GM12878 (cell line): Measurements from ENCODE around the gene LITAF. TPM values are rescaled to one million over a fixed set of nuclear protein-coding genes. Genes with fewer than 3 reads are reported as not detected.

ENCODE experiments used
- ATAC-seq: fragments of 200-7000 bp; cut with Tn5 transposase; 3 replicates; pipeline ENCODE4 v1.9.1; 2020; ENCODE audit warnings: mild to moderate bottlenecking, moderate library complexity
- BruUV-seq: library from RNA; stranded (reverse); fragments of 400-500 nt; replicated peaks from 2 replicates; lab custom pipeline; 2021; lab: Mats Ljungman, UMichigan
- CTCF ChIA-PET: fragments of 300-600 bp; sonication (Branson Sonifier 250); formaldehyde crosslinking; extraction: SDS; loops from one replicate; lab custom pipeline; 2021; ENCODE audit warnings: inconsistent platforms; lab: Yijun Ruan, JAX
- POLR2A ChIA-PET: fragments of 350-600 bp; formaldehyde crosslinking; extraction: SDS; loops from one replicate; lab custom pipeline; 2021; ENCODE audit warnings: inconsistent platforms; lab: Charles Lee
- RAD21 ChIA-PET: fragments of 300-600 bp; sonication (Branson Sonifier 250); formaldehyde crosslinking; loops from one replicate; lab custom pipeline; 2023; ENCODE audit warnings: antibody characterized with exemption; ENCODE audit not compliant: unreplicated experiment; lab: Charles Lee
- SMC1A ChIA-PET: fragments of 300-600 bp; sonication (Branson Sonifier 250); formaldehyde crosslinking; loops from one replicate; lab custom pipeline; 2023; ENCODE audit not compliant: unreplicated experiment, uncharacterized antibody; lab: Charles Lee
- DNase-seq: peaks from one replicate; pipeline ENCODE4 v3.0.0-alpha.2; 2011; ENCODE audit warnings: low read depth, low spot score
- FAIRE-seq: peaks from 3 replicates; lab custom pipeline; 2011; peaks lifted over from hg19 to GRCh38; lab: Jason Lieb, UNC
- H2AFZ ChIP-seq: 2 replicates; pipeline ENCODE4 v1.6.0; 2011; ENCODE audit warnings: low read depth, low read length, control low read depth; ENCODE audit not compliant: control insufficient read depth
- H3K27ac ChIP-seq: 2 replicates; pipeline ENCODE4 v1.5.1; 2011; ENCODE audit warnings: control low read depth; ENCODE audit not compliant: control insufficient read depth, insufficient read depth
- H3K27me3 ChIP-seq, 2 experiments: replicated peaks in 1 of 2; 2 replicates each; pipeline versions ENCODE4 v1.6.0 to v1.6.1; 2011; ENCODE audit warnings: low read length in 1 of 2; ENCODE audit not compliant: control insufficient read depth in 2 of 2, insufficient read depth in 2 of 2
- H3K36me3 ChIP-seq, 2 experiments: 2 replicates each; pipeline ENCODE4 v1.5.1; 2011; ENCODE audit warnings: low read length in 1 of 2; ENCODE audit not compliant: control insufficient read depth in 2 of 2, insufficient read depth in 2 of 2
- H3K4me1 ChIP-seq: 2 replicates; pipeline ENCODE4 v1.6.1; 2011; ENCODE audit warnings: mild to moderate bottlenecking, low read length, moderate library complexity, mixed read lengths; ENCODE audit not compliant: control insufficient read depth, insufficient read depth
- H3K4me2 ChIP-seq: 2 replicates; pipeline ENCODE4 v1.6.0; 2011; ENCODE audit warnings: control low read depth; ENCODE audit not compliant: control insufficient read depth, insufficient read depth
- H3K4me3 ChIP-seq: fragments of 200-600 bp; sonication (generic); 2 replicates; pipeline ENCODE4 v1.5.1; 2016
- H3K79me2 ChIP-seq: 2 replicates; pipeline ENCODE4 v1.6.0; 2011; ENCODE audit warnings: low read length; ENCODE audit not compliant: control insufficient read depth, insufficient read depth
- H3K9ac ChIP-seq: 2 replicates; pipeline ENCODE4 v1.8.0; 2011; ENCODE audit warnings: low read length, control low read depth, mixed read lengths; ENCODE audit not compliant: control insufficient read depth, insufficient read depth
- H3K9me3 ChIP-seq: replicated peaks from 3 replicates; pipeline ENCODE4 v1.5.1; 2011; ENCODE audit warnings: mild to moderate bottlenecking, low read length; ENCODE audit not compliant: control insufficient read depth, insufficient read depth
- H4K20me1 ChIP-seq: 2 replicates; pipeline ENCODE4 v1.6.0; 2011; ENCODE audit not compliant: control insufficient read depth, insufficient read depth
- IKZF1 ChIP-seq: fragments of 450-650 bp; conservative IDR thresholded peaks from 2 replicates; pipeline ENCODE4 v1.6.1; 2017; ENCODE audit warnings: antibody characterized with exemption, mild to moderate bottlenecking
- MXI1 ChIP-seq: fragments of 150-350 bp; IDR thresholded peaks from 2 replicates; pipeline ENCODE4 v1.6.1; 2011; ENCODE audit warnings: low read depth, mild to moderate bottlenecking, inconsistent platforms, low read length, improper control_type of control experiment
- USF2 ChIP-seq: IDR thresholded peaks from 2 replicates; pipeline ENCODE4 v1.6.1; 2011; ENCODE audit warnings: low read depth, low read length, improper control_type of control experiment, borderline replicate concordance
- ZBTB40 ChIP-seq: fragments of 450-650 bp; IDR thresholded peaks from 2 replicates; pipeline ENCODE4 v1.6.1; 2016; ENCODE audit warnings: mild to moderate bottlenecking, moderate library complexity, borderline replicate concordance
- WGBS: methylation state at CpG from one replicate; pipeline ENCODE4 v1.1.6; 2016; ENCODE audit warnings: low lambda C conversion rate; ENCODE audit not compliant: insufficient replicate concordance, insufficient coverage; ENCODE audit errors: missing lambda C conversion rate; 5-methylcytosine and 5-hydroxymethylcytosine counted together
- in situ Hi-C: fragments of 300-500 bp; cut with MboI; formaldehyde crosslinking; loops from 9 replicates; pipeline ENCODE4 v1.14.3; 2018; ENCODE audit warnings: mixed read lengths
- intact Hi-C: fragments of 100-400 bp; cut with micrococcal nuclease; formaldehyde crosslinking; loops from one replicate; pipeline ENCODE4 v1.14.2; 2022; ENCODE audit not compliant: unreplicated experiment
- polyA plus RNA-seq, 11 experiments: library from polyadenylated mRNA; depleted of rRNA in 4 of 11; unstranded in 6 of 11; stranded (reverse) in 5 of 11; fragments of >200 nt; fragmentation: Nextera tagmentation in 4 of 11; fragmentation: Illumina TruSeq in 1 of 11; extraction: Ambion mirVana in 4 of 11; extraction: Trizol in 1 of 11; gene quantifications; 1 replicate in 1 of 11; 2 replicates in 10 of 11; pipeline versions ENCODE4 v1.2.1 to v1.2.3, GENCODE V29; 2011 to 2016; ENCODE audit warnings: inconsistent platforms in 2 of 11, missing spikeins in 2 of 11, low read depth in 1 of 11
- total RNA-seq, 4 experiments: library from RNA; depleted of rRNA in 3 of 4; stranded (reverse); fragments of >200 nt in 3 of 4; fragmentation: Illumina TruSeq in 1 of 4; extraction: Trizol in 1 of 4; gene quantifications; 2 replicates each; pipeline versions ENCODE4 v1.2.1 to v1.2.3, GENCODE V29; 2013 to 2021

LITAF gene
- total and polyA plus RNA-seq, 10 of the 15 experiments (the other 5 are each of a cell fraction or from before 2014, with no cell fraction given), result 99.2 to 211 (median 147) TPM

- no peak overlapping the region for H3K4me2 ChIP-seq
- intact Hi-C loops, result no loop called here
- H2AFZ ChIP-seq, result no peak overlapping the region
- WGBS, result 71% methylated on average over 7 of the region's 7 CpGs
- no peaks in the 10 kb centered on the region for H3K9me3 ChIP-seq
- ChIA-PET POLR2A (interaction anchor here (0.6 kb wide), 2 partner anchors 28 to 343 kb away, joined by 4 to 5 read pairs; no protein-coding TSS in a partner anchor), SMC1A (interaction anchor here (0.8 to 1.4 kb wide), 3 partner anchors 20 to 126 kb away, joined by 3 to 5 read pairs (median 4); no protein-coding TSS in a partner anchor), CTCF (interaction anchor here (0.6 to 1.8 kb wide), 7 partner anchors 15 to 480 kb away, joined by 3 to 12 read pairs (median 4); no protein-coding TSS in a partner anchor)
- no peaks in the 10 kb centered on the region for H3K36me3 ChIP-seq
- H3K27me3 ChIP-seq, result no peaks in the 10 kb centered on the region
- FAIRE-seq, result no peak
- DNase-seq, result no peak
- in situ Hi-C loops, result no loop called here
- H4K20me1 ChIP-seq, result no peaks in the 10 kb centered on the region
- TF ChIP-seq MXI1, result no peak
- TF ChIP-seq USF2, result no peak
- TF ChIP-seq IKZF1, result no peak
- TF ChIP-seq ZBTB40, result no peak
- TF ChIP-seq, all 136 proteins: peak for 0
- H3K27ac ChIP-seq, result no peak overlapping the region
- H3K79me2 ChIP-seq, result peaks cover 38% of the 10 kb centered on the region
- no peak overlapping the region for H3K9ac ChIP-seq
- no TSS peak for BruUV-seq
- ATAC-seq, result no peak
- peaks cover 2% of the 10 kb centered on the region; the same call in 1 of the 2 replicates for H3K4me1 ChIP-seq
- RAD21 ChIA-PET, result interaction anchor here (1.2 to 3.0 kb wide), 3 partner anchors 13 to 57 kb away, joined by 5 to 16 read pairs (median 6); no protein-coding TSS in a partner anchor
- H3K4me3 ChIP-seq, result no peak overlapping the region
Measured at GRCh38 chr16:11588321-11589197, 1.8 kb upstream of the LITAF start.
